Neural progenitor cell (in vitro differentiated cells): ENCODE results near the gene OPCML. TPM values are rescaled to one million over a fixed set of nuclear protein-coding genes. Genes with fewer than 3 reads are reported as not detected.

Source experiments
- DNase-seq: peaks from one replicate; pipeline ENCODE4 v3.0.0-alpha.2; 2016; ENCODE audit warnings: low spot score
- H2AFZ ChIP-seq: fragments of 200-600 bp; sonication (generic); replicated peaks from 2 replicates; pipeline ENCODE4 v1.6.1; 2016; ENCODE audit warnings: antibody characterized with exemption
- H3F3A ChIP-seq: fragments of 200-600 bp; sonication (generic); 2 replicates; pipeline ENCODE4 v1.6.1; 2016; ENCODE audit warnings: antibody characterized with exemption, low read depth
- H3K27ac ChIP-seq: fragments of 200-600 bp; sonication (generic); 2 replicates; pipeline ENCODE4 v1.5.1; 2016; ENCODE audit warnings: mild to moderate bottlenecking
- H3K27me3 ChIP-seq: fragments of 200-600 bp; sonication (generic); 2 replicates; pipeline ENCODE4 v1.6.1; 2016; ENCODE audit warnings: mild to moderate bottlenecking, moderate library complexity
- H3K36me3 ChIP-seq: fragments of 200-600 bp; sonication (generic); 2 replicates; pipeline ENCODE4 v1.5.1; 2016
- H3K4me1 ChIP-seq: fragments of 200-600 bp; sonication (generic); 2 replicates; pipeline ENCODE4 v1.6.1; 2016; ENCODE audit warnings: mixed run types
- H3K4me2 ChIP-seq: fragments of 200-600 bp; sonication (generic); 2 replicates; pipeline ENCODE4 v1.6.1; 2016
- H3K4me3 ChIP-seq: fragments of 200-600 bp; sonication (generic); 2 replicates; pipeline ENCODE4 v1.5.1; 2016
- H3K79me2 ChIP-seq: fragments of 200-600 bp; sonication (generic); 2 replicates; pipeline ENCODE4 v1.6.1; 2016; ENCODE audit warnings: low read depth
- H3K9ac ChIP-seq: fragments of 200-600 bp; sonication (generic); 2 replicates; pipeline ENCODE4 v1.6.1; 2016
- H3K9me3 ChIP-seq: fragments of 200-600 bp; sonication (generic); 2 replicates; pipeline ENCODE4 v1.5.1; 2016; ENCODE audit warnings: low read depth
- H4K20me1 ChIP-seq: fragments of 200-600 bp; sonication (generic); 2 replicates; pipeline ENCODE4 v1.6.1; 2016; ENCODE audit warnings: low read depth
- H3K27ac Mint-ChIP-seq: 3 replicates; pipeline ENCODE4 v1.8.0; 2021; ENCODE audit warnings: mixed read lengths
- H3K27me3 Mint-ChIP-seq: 2 replicates; pipeline ENCODE4 v1.8.0; 2022; ENCODE audit warnings: low read depth, mild to moderate bottlenecking, inconsistent platforms, moderate library complexity, mixed read lengths; ENCODE audit not compliant: insufficient read depth
- H3K36me3 Mint-ChIP-seq: 3 replicates; pipeline ENCODE4 v1.8.0; 2021; ENCODE audit warnings: mixed read lengths
- H3K4me1 Mint-ChIP-seq: 3 replicates; pipeline ENCODE4 v1.8.0; 2021; ENCODE audit warnings: mixed read lengths
- H3K4me3 Mint-ChIP-seq: 3 replicates; pipeline ENCODE4 v1.8.0; 2021; ENCODE audit warnings: mild to moderate bottlenecking, moderate library complexity, mixed read lengths
- H3K9me3 Mint-ChIP-seq: 3 replicates; pipeline ENCODE4 v1.8.0; 2020; ENCODE audit warnings: mixed read lengths
- CTCF ChIP-seq: fragments of 200-600 bp; sonication (generic); IDR thresholded peaks from 2 replicates; pipeline ENCODE4 v1.5.1; 2017; ENCODE audit warnings: antibody characterized with exemption, mild to moderate bottlenecking
- EZH2 ChIP-seq: fragments of 200-600 bp; sonication (generic); IDR thresholded peaks from 2 replicates; pipeline ENCODE4 v1.6.1; 2017; ENCODE audit warnings: antibody characterized with exemption, mild to moderate bottlenecking, moderate library complexity
- EZH2phosphoT487 ChIP-seq: fragments of 200-600 bp; sonication (generic); IDR thresholded peaks from 2 replicates; pipeline ENCODE4 v1.6.1; 2017; ENCODE audit warnings: antibody characterized with exemption
- total RNA-seq: library from RNA; depleted of rRNA; stranded (reverse); fragments of >200 nt; gene quantifications from 2 replicates; pipeline ENCODE4 v1.2.3, GENCODE V29; 2015; ENCODE audit warnings: low replicate concordance

Gene OPCML
- total RNA-seq, 1 donor from 2014 or later: 0.02 TPM

GRCh38 chr11:132772703-132773545 is 759.4 kb downstream of the OPCML start:
- H3K9ac ChIP-seq: no peak overlapping the region
- H3K36me3 Mint-ChIP-seq: peaks cover 2% of the 10 kb centered on the region
- DNase-seq: peak; percentile 83
- TF ChIP-seq CTCF (no peak), EZH2phosphoT487 (no peak), EZH2 (no peak)
- H3F3A ChIP-seq: peaks cover 19% of the 10 kb centered on the region
- no peaks in the 10 kb centered on the region for H4K20me1 ChIP-seq
- H3K27me3 Mint-ChIP-seq: peaks cover 16% of the 10 kb centered on the region
- H3K79me2 ChIP-seq: no peaks in the 10 kb centered on the region
- H3K4me3 Mint-ChIP-seq: peak overlapping the region; percentile 46
- no peak overlapping the region for H2AFZ ChIP-seq
- no peak overlapping the region for H3K27ac ChIP-seq
- peaks cover 49% of the 10 kb centered on the region for H3K4me1 ChIP-seq
- H3K9me3 Mint-ChIP-seq: peaks cover 4% of the 10 kb centered on the region
- peak overlapping the region; percentile 68 for H3K4me2 ChIP-seq
- H3K27me3 ChIP-seq: no peaks in the 10 kb centered on the region
- H3K36me3 ChIP-seq: no peaks in the 10 kb centered on the region
- H3K9me3 ChIP-seq: no peaks in the 10 kb centered on the region
- peaks cover 71% of the 10 kb centered on the region for H3K4me1 Mint-ChIP-seq
- H3K27ac Mint-ChIP-seq: no peak overlapping the region
- peak overlapping the region; percentile 7 for H3K4me3 ChIP-seq

DNA sequence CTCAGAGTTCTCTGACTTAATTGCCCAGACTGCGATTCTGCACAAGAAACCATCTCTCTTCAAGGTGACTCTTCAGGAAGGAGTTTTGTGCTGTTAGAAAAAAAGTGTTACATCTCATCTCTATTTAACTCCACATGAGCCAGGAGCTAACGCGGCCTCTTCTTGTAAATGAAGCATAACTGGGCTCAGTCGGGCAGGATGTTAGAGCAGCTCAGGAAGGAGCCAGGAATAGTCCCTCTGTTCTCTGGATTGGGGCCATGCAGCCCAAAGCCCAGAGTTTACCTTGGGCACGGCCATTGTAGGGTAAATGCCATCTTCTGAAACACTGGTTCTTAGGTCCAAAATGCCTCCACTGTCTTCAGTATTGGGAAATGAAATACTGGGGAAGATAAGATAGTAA is 760.6 kb downstream of the OPCML start:
- no peaks in the 10 kb centered on the region for H4K20me1 ChIP-seq
- H3K4me3 ChIP-seq: no peak overlapping the region
- peak overlapping the region; percentile 68 for H3K4me2 ChIP-seq
- no peak overlapping the region for H3K27ac ChIP-seq
- H3K4me1 ChIP-seq: peaks cover 43% of the 10 kb centered on the region
- TF ChIP-seq CTCF: no peak
- no peak for TF ChIP-seq EZH2phosphoT487
- no peak for TF ChIP-seq EZH2
- H3K27ac Mint-ChIP-seq: no peak overlapping the region
- peaks cover 65% of the 10 kb centered on the region for H3K4me1 Mint-ChIP-seq
- no peak overlapping the region for H3K4me3 Mint-ChIP-seq
- no peaks in the 10 kb centered on the region for H3K9me3 ChIP-seq
- DNase-seq: no peak
- H3F3A ChIP-seq: peaks cover 19% of the 10 kb centered on the region
- H3K79me2 ChIP-seq: no peaks in the 10 kb centered on the region
- no peaks in the 10 kb centered on the region for H3K36me3 ChIP-seq
- H3K27me3 Mint-ChIP-seq: peaks cover 12% of the 10 kb centered on the region
- peaks cover 4% of the 10 kb centered on the region for H3K9me3 Mint-ChIP-seq
- peaks cover 2% of the 10 kb centered on the region for H3K36me3 Mint-ChIP-seq
- H3K9ac ChIP-seq: no peak overlapping the region
- H3K27me3 ChIP-seq: no peaks in the 10 kb centered on the region
- no peak overlapping the region for H2AFZ ChIP-seq

GRCh38 chr11:132770829-132771530 is 761.3 kb downstream of the OPCML start:
- Histone ChIP-seq H3K9ac (no peak overlapping the region), H4K20me1 (no peaks in the 10 kb centered on the region), H3K4me3 (no peak overlapping the region), H3K27ac (no peak overlapping the region), H3K27me3 (no peaks in the 10 kb centered on the region), H3K4me2 (peak overlapping the region; percentile 68), H3F3A (peaks cover 19% of the 10 kb centered on the region), H3K79me2 (no peaks in the 10 kb centered on the region), H3K9me3 (no peaks in the 10 kb centered on the region), H3K36me3 (no peaks in the 10 kb centered on the region), H2AFZ (no peak overlapping the region), H3K4me1 (peaks cover 43% of the 10 kb centered on the region)
- TF ChIP-seq EZH2: no peak
- no peak for TF ChIP-seq EZH2phosphoT487
- TF ChIP-seq CTCF: no peak
- peak overlapping the region; percentile 45 for H3K4me3 Mint-ChIP-seq
- H3K36me3 Mint-ChIP-seq: peaks cover 2% of the 10 kb centered on the region
- H3K9me3 Mint-ChIP-seq: peaks cover 2% of the 10 kb centered on the region
- peaks cover 12% of the 10 kb centered on the region for H3K27me3 Mint-ChIP-seq
- peak overlapping the region; percentile 62 for H3K27ac Mint-ChIP-seq
- H3K4me1 Mint-ChIP-seq: peaks cover 62% of the 10 kb centered on the region
- DNase-seq: no peak
